Left forelimb (tissue), 1 donor: ENCODE measurements around the gene USP47.

Source experiments
- DNase-seq: peaks from one replicate; pipeline ENCODE4 v3.0.0-alpha.2; 2018; ENCODE audit warnings: low spot score

Gene USP47

GRCh38 chr11:11841723-11842420 lies at the start of gene USP47:
TSS of gene USP47 (plus strand) at chr11:11841972. CDS start at chr11:11842186, 214 bp downstream.
- DNase-seq, result peak; percentile 94

- DNase-seq, result no peak
Measured at GRCh38 chr11:11793073-11793472, 48.7 kb upstream of the USP47 start.

- peak; percentile 77 for DNase-seq
Measured at GRCh38 chr11:11798586-11799438, 43.0 kb upstream of the USP47 start.

- DNase-seq, result no peak
Measured at GRCh38 chr11:11805228-11805627, 36.5 kb upstream of the USP47 start.

GRCh38 chr11:11806074-11806473 lies 35.7 kb upstream of the USP47 start:
- no peak for DNase-seq

- no peak for DNase-seq
Measured at GRCh38 chr11:11806586-11806985, 35.2 kb upstream of the USP47 start.

GRCh38 chr11:11807811-11808782 lies 33.7 kb upstream of the USP47 start:
- no peak for DNase-seq

- no peak for DNase-seq
Measured at GRCh38 chr11:11808992-11809615, 32.7 kb upstream of the USP47 start.

GRCh38 chr11:11810764-11811726 lies 30.7 kb upstream of the USP47 start:
- no peak for DNase-seq

- DNase-seq, result no peak
Measured at GRCh38 chr11:11813288-11813962, 28.3 kb upstream of the USP47 start.

- no peak for DNase-seq
Measured at GRCh38 chr11:11814614-11815452, 26.9 kb upstream of the USP47 start.

GRCh38 chr11:11816511-11817314 lies 25.1 kb upstream of the USP47 start:
- DNase-seq, result no peak

- DNase-seq, result no peak
Measured at GRCh38 chr11:11817957-11818356, 23.8 kb upstream of the USP47 start.

- DNase-seq, result no peak
Measured at GRCh38 chr11:11818529-11819121, 23.1 kb upstream of the USP47 start.

- no peak for DNase-seq
Measured at GRCh38 chr11:11821899-11822298, 19.9 kb upstream of the USP47 start.

GRCh38 chr11:11822946-11823345 lies 18.8 kb upstream of the USP47 start:
- no peak for DNase-seq

GRCh38 chr11:11826260-11826659 lies 15.5 kb upstream of the USP47 start:
- DNase-seq, result no peak

GRCh38 chr11:11827272-11827671 lies 14.5 kb upstream of the USP47 start:
- DNase-seq, result no peak
